Vagina (tissue), 2 donors: Measurements from ENCODE around the gene DST. TPM values are rescaled to one million over a fixed set of nuclear protein-coding genes. Genes with fewer than 3 reads are reported as not detected.

ENCODE experiments used
- DNase-seq, 2 donors: peaks; one replicate each; pipeline ENCODE4 v3.0.0-alpha.2; 2017; ENCODE audit errors: extremely low spot score in 2 of 2
- H3K27ac ChIP-seq: fragments of 200-600 bp; sonication (generic); one replicate; pipeline ENCODE4 v1.5.1; 2019
- H3K27me3 ChIP-seq: fragments of 200-600 bp; sonication (generic); one replicate; pipeline ENCODE4 v1.5.1; 2019
- H3K36me3 ChIP-seq, 2 donors: fragments of 200-600 bp; sonication (generic); one replicate each; pipeline ENCODE4 v1.5.1; 2017 to 2019
- H3K4me1 ChIP-seq: fragments of 200-600 bp; sonication (generic); one replicate; pipeline ENCODE4 v1.5.1; 2019
- H3K4me3 ChIP-seq, 2 donors: fragments of 200-600 bp; sonication (generic); 1 replicate in 1 of 2; 2 replicates in 1 of 2; pipeline ENCODE4 v1.5.1; 2016 to 2019
- H3K9me3 ChIP-seq: fragments of 200-600 bp; sonication (generic); one replicate; pipeline ENCODE4 v1.5.1; 2019
- POLR2A ChIP-seq, 2 donors: fragments of 450-650 bp; IDR thresholded peaks; one replicate each; pipeline ENCODE4 v1.6.1; 2017; ENCODE audit warnings: antibody characterized with exemption in 2 of 2, mild to moderate bottlenecking in 2 of 2, moderate library complexity in 2 of 2
- POLR2AphosphoS5 ChIP-seq, 2 donors: sonication (generic); formaldehyde crosslinking; IDR thresholded peaks; one replicate each; pipeline ENCODE4 v1.9.0; 2017; ENCODE audit warnings: antibody characterized with exemption in 2 of 2, mild to moderate bottlenecking in 2 of 2, low read depth in 1 of 2; ENCODE audit not compliant: insufficient read depth in 1 of 2
- intact Hi-C: fragments of 100-400 bp; cut with DNase I; formaldehyde crosslinking; loops from one replicate; pipeline ENCODE4 v1.15.1; 2023
- total RNA-seq: library from RNA; depleted of rRNA; stranded (reverse); fragments of >200 nt; gene quantifications from one replicate; pipeline ENCODE4 v1.2.3, GENCODE V29; 2016
- TF ChIP-seq, protein P1 (sequence below), 3 experiments: fragments of 450-650 bp in 2 of 3; fragments of 200-600 bp in 1 of 3; sonication (generic) in 1 of 3; IDR thresholded peaks; one replicate each; pipeline ENCODE4 v1.5.1; 2017 to 2019; ENCODE audit warnings: antibody characterized with exemption in 3 of 3, mild to moderate bottlenecking in 2 of 3, moderate library complexity in 2 of 3

Gene DST
- total RNA-seq, 1 donor from 2014 or later = 460 TPM

DNA sequence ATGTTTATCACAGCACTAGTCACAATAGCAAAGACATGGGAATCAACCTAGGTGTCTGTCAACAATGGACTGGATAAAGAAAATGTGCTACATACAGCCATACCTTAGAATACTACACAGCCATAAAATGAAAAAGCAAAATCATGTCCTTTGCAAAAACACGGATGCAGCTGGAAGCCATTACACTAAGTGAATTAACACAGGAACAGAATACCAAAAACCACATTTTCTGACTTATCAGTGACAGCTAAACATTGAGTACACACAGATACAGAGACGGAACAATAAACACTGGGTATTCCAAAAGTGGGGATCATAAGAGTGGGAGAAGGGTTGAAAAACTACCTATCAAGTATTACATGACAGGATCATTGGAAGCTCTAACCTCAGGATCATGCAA is 43.3 kb upstream of the DST start:
- Histone ChIP-seq H3K36me3 (no peaks in the 10 kb centered on the region), H3K27ac (no peak overlapping the region), H3K4me3 (no peak overlapping the region), H3K9me3 (no peaks in the 10 kb centered on the region), H3K4me1 (peaks cover 26% of the 10 kb centered on the region), H3K27me3 (no peaks in the 10 kb centered on the region)
- intact Hi-C loops = no loop called here
- TF ChIP-seq, protein P1, sequence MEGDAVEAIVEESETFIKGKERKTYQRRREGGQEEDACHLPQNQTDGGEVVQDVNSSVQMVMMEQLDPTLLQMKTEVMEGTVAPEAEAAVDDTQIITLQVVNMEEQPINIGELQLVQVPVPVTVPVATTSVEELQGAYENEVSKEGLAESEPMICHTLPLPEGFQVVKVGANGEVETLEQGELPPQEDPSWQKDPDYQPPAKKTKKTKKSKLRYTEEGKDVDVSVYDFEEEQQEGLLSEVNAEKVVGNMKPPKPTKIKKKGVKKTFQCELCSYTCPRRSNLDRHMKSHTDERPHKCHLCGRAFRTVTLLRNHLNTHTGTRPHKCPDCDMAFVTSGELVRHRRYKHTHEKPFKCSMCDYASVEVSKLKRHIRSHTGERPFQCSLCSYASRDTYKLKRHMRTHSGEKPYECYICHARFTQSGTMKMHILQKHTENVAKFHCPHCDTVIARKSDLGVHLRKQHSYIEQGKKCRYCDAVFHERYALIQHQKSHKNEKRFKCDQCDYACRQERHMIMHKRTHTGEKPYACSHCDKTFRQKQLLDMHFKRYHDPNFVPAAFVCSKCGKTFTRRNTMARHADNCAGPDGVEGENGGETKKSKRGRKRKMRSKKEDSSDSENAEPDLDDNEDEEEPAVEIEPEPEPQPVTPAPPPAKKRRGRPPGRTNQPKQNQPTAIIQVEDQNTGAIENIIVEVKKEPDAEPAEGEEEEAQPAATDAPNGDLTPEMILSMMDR (IDR thresholded peaks at IDR 0.05) = no peak
- TF ChIP-seq POLR2AphosphoS5 (IDR thresholded peaks at IDR 0.05; ENCODE audit: insufficient read depth in 1 of 2, low read depth in 1 of 2) = no peak
- DNase-seq = no peak

DNA sequence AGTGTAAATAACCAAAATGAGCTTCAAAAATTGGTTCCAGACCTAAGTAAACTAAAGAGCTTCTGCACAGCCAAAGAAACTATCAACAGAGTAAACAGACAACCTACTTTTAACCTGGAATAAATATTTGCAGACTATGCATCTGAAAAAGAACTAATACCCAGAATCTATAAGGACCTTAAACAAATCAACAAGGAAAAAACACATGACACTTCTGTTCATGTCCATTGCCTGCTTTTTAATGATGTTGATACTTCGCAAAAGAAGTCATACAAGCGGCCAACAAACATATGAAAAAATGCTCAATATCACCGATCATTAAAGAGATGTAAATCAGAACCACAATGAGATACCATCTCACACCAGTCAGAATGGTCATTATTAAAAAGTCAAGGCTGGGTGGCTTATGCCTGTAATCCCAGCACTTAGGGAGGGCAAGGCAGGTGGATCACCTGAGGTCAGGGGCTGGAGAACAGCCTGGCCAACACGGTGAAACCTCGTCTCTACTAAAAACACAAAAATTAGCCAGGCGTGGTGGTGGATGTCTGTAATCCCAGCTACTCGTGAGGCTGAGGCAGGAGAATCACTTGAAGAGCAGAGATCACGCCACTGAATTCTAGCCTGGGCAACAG is 42.5 kb upstream of the DST start:
- TF ChIP-seq, protein P1 (IDR thresholded peaks at IDR 0.05) = no peak
- TF ChIP-seq POLR2AphosphoS5 (IDR thresholded peaks at IDR 0.05; ENCODE audit: insufficient read depth in 1 of 2, low read depth in 1 of 2) (no peak), POLR2A (IDR thresholded peaks at IDR 0.05) (no peak)
- intact Hi-C loops = no loop called here
- Histone ChIP-seq H3K4me1 (peaks cover 18% of the 10 kb centered on the region), H3K9me3 (no peaks in the 10 kb centered on the region), H3K36me3 (no peaks in the 10 kb centered on the region), H3K27me3 (no peaks in the 10 kb centered on the region), H3K27ac (no peak overlapping the region), H3K4me3 (no peak overlapping the region)
- no peak for DNase-seq

DNA sequence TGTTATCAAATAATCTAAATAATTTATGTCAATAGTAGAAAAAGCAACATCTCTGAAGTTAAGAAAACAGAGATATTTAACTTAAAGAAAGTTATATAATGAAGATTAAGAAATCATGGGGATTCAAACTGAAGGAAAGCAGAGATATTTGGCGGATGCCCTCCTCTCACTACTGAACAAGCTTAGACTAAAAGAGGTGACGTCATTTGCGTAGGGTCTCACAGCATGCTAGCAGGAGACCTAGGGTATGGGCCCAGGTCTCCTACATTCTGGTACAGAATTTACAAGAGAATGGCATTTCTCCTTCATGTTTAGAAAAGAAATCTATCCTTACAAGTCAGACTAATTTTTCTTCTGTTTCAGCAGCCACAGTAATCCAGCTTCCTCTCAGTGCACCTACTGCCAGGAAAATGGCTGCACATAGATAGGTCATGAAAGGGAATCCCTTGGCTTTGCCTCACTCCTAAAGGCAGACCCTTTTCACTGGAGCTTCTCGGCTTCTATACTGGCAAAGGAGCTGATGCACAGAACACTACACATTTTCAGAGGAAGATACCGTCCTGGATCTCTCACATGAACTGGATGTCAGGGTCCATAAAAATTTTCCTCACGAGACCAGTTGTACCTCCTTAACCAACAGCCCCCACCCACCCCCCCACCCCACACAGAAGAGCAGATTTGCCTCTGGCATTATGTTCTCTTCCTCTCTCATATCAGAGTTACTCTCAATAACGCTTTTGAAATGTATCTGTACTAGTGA is 41.8 kb upstream of the DST start:
- Histone ChIP-seq H3K4me3 (no peak overlapping the region), H3K27me3 (no peaks in the 10 kb centered on the region), H3K9me3 (no peaks in the 10 kb centered on the region), H3K36me3 (no peaks in the 10 kb centered on the region), H3K27ac (no peak overlapping the region), H3K4me1 (peaks cover 16% of the 10 kb centered on the region)
- intact Hi-C loops = no loop called here
- TF ChIP-seq POLR2AphosphoS5 (IDR thresholded peaks at IDR 0.05; ENCODE audit: insufficient read depth in 1 of 2, low read depth in 1 of 2) (no peak), POLR2A (IDR thresholded peaks at IDR 0.05) (no peak)
- no peak for DNase-seq

DNA sequence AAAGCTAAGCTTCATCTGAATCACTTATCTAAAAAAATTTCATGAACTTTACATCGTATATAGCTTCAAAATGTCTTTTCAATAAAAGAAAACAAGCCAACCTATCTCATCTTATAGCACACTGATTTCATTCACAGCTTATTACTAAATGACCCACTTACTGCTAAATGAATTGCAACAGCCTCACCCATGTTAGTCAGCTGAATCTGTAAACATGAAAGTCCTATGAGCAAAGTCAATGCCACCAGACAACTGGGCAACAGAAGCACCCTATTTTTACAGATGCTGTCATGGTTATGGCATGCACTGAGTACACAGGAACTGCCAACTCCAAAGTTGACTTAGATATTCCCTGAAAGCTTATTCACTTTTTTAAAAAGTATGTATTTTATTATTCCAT is 41.2 kb upstream of the DST start:
- H3K9me3 ChIP-seq = no peaks in the 10 kb centered on the region
- H3K36me3 ChIP-seq = no peaks in the 10 kb centered on the region
- H3K27ac ChIP-seq = no peak overlapping the region
- TF ChIP-seq POLR2A (IDR thresholded peaks at IDR 0.05) (no peak), POLR2AphosphoS5 (IDR thresholded peaks at IDR 0.05; ENCODE audit: insufficient read depth in 1 of 2, low read depth in 1 of 2) (peak in 1 of 2 donors; percentile 77)
- TF ChIP-seq, protein P1 (IDR thresholded peaks at IDR 0.05) = no peak
- no peak for DNase-seq
- intact Hi-C loops = no loop called here
- no peak overlapping the region for H3K4me3 ChIP-seq
- no peaks in the 10 kb centered on the region for H3K27me3 ChIP-seq
- H3K4me1 ChIP-seq = peaks cover 16% of the 10 kb centered on the region

DNA sequence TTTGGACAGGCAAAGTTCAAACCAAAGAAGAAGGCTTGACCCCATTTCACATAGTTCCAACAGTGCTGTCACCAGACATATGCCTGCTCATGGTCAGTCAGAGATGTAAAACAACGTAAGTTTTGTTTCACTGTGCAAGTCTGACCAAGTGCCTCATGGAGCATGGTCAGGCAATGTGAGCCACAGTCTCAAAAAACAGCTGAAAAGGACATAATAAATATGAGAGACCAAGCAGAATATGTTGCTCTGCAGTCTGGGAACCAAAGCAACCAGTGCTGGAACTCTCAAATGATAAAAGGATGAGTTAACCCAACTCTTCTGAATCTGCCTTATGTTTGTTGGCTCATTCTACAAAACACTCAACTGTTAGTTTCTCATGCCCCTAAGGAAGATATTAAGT is 39.9 kb upstream of the DST start:
- Histone ChIP-seq H3K27me3 (no peaks in the 10 kb centered on the region), H3K9me3 (no peaks in the 10 kb centered on the region), H3K27ac (no peak overlapping the region), H3K4me1 (peaks cover 14% of the 10 kb centered on the region), H3K4me3 (no peak overlapping the region), H3K36me3 (no peaks in the 10 kb centered on the region)
- DNase-seq = no peak
- no peak for TF ChIP-seq POLR2AphosphoS5 (IDR thresholded peaks at IDR 0.05; ENCODE audit: insufficient read depth in 1 of 2, low read depth in 1 of 2)
- TF ChIP-seq, protein P1 (IDR thresholded peaks at IDR 0.05) = no peak
- no peak for TF ChIP-seq POLR2A (IDR thresholded peaks at IDR 0.05)
- intact Hi-C loops = no loop called here
